K562 (cell line): Measurements from ENCODE around the gene TMEM45B. TPM values are rescaled to one million over a fixed set of nuclear protein-coding genes. Genes with fewer than 3 reads are reported as not detected.

Experiments used
- BRF1 ChIP-seq: IDR thresholded peaks from 3 replicates; pipeline ENCODE4 v1.6.1; 2011; ENCODE audit warnings: borderline replicate concordance, mild to moderate bottlenecking; ENCODE audit not compliant: insufficient read length; ENCODE audit errors: extremely low read depth
- CTCFL ChIP-seq: IDR thresholded peaks from 2 replicates; pipeline ENCODE4 v1.6.1; 2011; ENCODE audit warnings: borderline replicate concordance, low read depth, mild to moderate bottlenecking, moderate library complexity, low read length; ENCODE audit not compliant: insufficient read depth, poor library complexity, severe bottlenecking
- GABPB2 ChIP-seq: fragments of 250-450 bp; sonication (Bioruptor Pico); conservative IDR thresholded peaks from 2 replicates; pipeline ENCODE4 v1.5.1; 2021; ENCODE audit warnings: mild to moderate bottlenecking
- MAFG ChIP-seq: fragments of 450-650 bp; conservative IDR thresholded peaks from 2 replicates; pipeline ENCODE4 v1.6.1; 2016; ENCODE audit warnings: missing genetic modification characterization, missing compliant biosample characterization
- MYC ChIP-seq, 2 experiments: fragments of 250-450 bp in 1 of 2; sonication (Bioruptor Pico) in 1 of 2; IDR thresholded peaks; 2 replicates each; pipeline versions ENCODE4 v1.5.1 to v1.6.1; 2012 to 2021; ENCODE audit warnings: low read depth in 2 of 2, borderline replicate concordance in 1 of 2, improper control_type of control experiment in 1 of 2, low read length in 1 of 2, mild to moderate bottlenecking in 1 of 2, moderate library complexity in 1 of 2
- RAD21 ChIP-seq, 2 experiments: fragments of 250-450 bp in 1 of 2; fragments of 450-650 bp in 1 of 2; sonication (Bioruptor Pico) in 1 of 2; formaldehyde crosslinking in 1 of 2; IDR thresholded peaks in 1 of 2; conservative IDR thresholded peaks in 1 of 2; 2 replicates each; pipeline versions ENCODE4 v1.4.0 to v1.8.0; 2020 to 2022; ENCODE audit warnings: mild to moderate bottlenecking in 2 of 2, moderate library complexity in 1 of 2
- RUNX1 ChIP-seq: sonication (generic); IDR thresholded peaks from 2 replicates; pipeline ENCODE4 v1.6.1; 2016; ENCODE audit warnings: antibody characterized with exemption, low read depth
- SMC3 ChIP-seq: conservative IDR thresholded peaks from 2 replicates; pipeline ENCODE4 v1.6.1; 2011; ENCODE audit warnings: low read depth, low read length, improper control_type of control experiment; ENCODE audit not compliant: insufficient read depth
- polyA plus RNA-seq, 8 experiments: library from polyadenylated mRNA; depleted of rRNA in 4 of 8; stranded (reverse) in 5 of 8; unstranded in 3 of 8; fragments of >200 nt; fragmentation: Nextera tagmentation in 2 of 8; fragmentation: Illumina TruSeq in 1 of 8; extraction: Ambion mirVana in 2 of 8; extraction: Trizol in 1 of 8; gene quantifications; 2 replicates each; pipeline versions ENCODE4 v1.2.1 to v1.2.3, GENCODE V29; 2011 to 2014; ENCODE audit warnings: inconsistent platforms in 1 of 8, missing spikeins in 1 of 8
- total RNA-seq, 7 experiments: library from RNA; depleted of rRNA in 6 of 7; stranded (reverse); fragments of >200 nt in 6 of 7; fragmentation: Illumina TruSeq in 2 of 7; extraction: Trizol in 2 of 7; gene quantifications; 2 replicates each; pipeline versions ENCODE4 v1.2.1 to v1.2.3, GENCODE V29; 2011 to 2021; ENCODE audit warnings: low replicate concordance in 1 of 7

TMEM45B gene
- total and polyA plus RNA-seq, 9 of the 15 experiments (the other 6 are each of a cell fraction or from before 2014, with no cell fraction given), result 0.07 TPM; not detected in 8

DNA sequence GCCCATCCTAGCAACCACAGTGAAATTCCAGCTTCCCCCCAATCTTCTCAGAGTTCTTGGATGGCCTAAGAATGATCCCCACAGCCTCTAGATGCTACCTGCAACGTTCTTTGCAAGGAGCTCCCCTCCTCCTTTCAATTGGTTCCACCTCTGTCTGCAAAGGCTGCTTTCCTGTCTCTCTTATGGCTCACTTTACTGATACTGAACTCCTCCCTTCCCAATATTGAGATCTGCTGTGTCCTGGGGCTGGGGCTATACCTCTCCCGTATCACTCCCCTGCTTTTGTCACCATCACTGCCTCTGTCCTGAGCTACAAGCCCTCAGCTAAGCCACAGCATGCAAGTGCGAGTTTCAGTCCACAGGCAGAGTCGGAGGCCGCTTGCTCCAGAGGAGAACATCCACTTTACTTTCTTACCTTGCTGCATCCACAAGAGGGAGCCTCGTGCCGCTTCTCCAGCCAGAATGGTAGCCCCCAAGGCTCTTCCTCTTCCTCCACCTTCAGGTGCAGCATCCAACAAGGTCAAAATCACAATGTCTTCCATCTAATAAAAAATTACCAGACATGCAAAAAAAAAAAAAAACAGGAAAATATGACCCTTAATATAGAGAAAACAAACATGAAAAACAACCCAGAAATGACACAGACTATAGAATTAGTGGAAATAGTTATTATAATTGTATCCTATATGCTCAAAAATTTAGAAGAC, 48.6 kb upstream of the TMEM45B start (continued):
- TF ChIP-seq MYC (IDR thresholded peaks at IDR 0.05; ENCODE audit: low read depth, low read length), result no peak
- no peak for TF ChIP-seq MYC (CRISPR knock-in tag; IDR thresholded peaks at IDR 0.05; ENCODE audit: borderline replicate concordance, low read depth)
- no peak for TF ChIP-seq BRF1
- TF ChIP-seq RAD21 (CRISPR knock-in tag; conservative IDR thresholded peaks at IDR 0.05 in 1 of 2, IDR thresholded peaks at IDR 0.05 in 1 of 2), result peak in 1 of 2 experiments; percentile 24; a peak in 2 of 4 replicates
- no peak for TF ChIP-seq RUNX1
- TF ChIP-seq GABPB2, result no peak
- TF ChIP-seq CTCFL, result peak; percentile 86
- 0 out of 2 replicates have a peak, but pooled peaks have one; percentile 24 for TF ChIP-seq SMC3
- no peak for TF ChIP-seq MAFG (tag)
